GM13976 (cell line): ENCODE data around the gene DAP3.
"Not testable (repeated sequence)": the region's sequence is repeated elsewhere in the genome, so short reads cannot be mapped to it uniquely, and the experiment has no call there.

Experiments
- DNase-seq: peaks from one replicate; pipeline ENCODE4 v3.0.0; 2012; ENCODE audit warnings: low spot score
- CTCF ChIP-seq: IDR thresholded peaks from 2 replicates; pipeline ENCODE4 v1.5.1; 2012; ENCODE audit warnings: borderline replicate concordance, mild to moderate bottlenecking; ENCODE audit not compliant: insufficient read depth; ENCODE audit errors: extremely low read depth, missing control alignments, control extremely low read depth
- in situ Hi-C: fragments of 300-500 bp; cut with MboI; formaldehyde crosslinking; loops from one replicate; pipeline ENCODE4 v1.12.0; 2022; ENCODE audit warnings: low sequenced_read_pairs, mixed read lengths, inconsistent platforms; ENCODE audit not compliant: unreplicated experiment

Gene DAP3

DNA sequence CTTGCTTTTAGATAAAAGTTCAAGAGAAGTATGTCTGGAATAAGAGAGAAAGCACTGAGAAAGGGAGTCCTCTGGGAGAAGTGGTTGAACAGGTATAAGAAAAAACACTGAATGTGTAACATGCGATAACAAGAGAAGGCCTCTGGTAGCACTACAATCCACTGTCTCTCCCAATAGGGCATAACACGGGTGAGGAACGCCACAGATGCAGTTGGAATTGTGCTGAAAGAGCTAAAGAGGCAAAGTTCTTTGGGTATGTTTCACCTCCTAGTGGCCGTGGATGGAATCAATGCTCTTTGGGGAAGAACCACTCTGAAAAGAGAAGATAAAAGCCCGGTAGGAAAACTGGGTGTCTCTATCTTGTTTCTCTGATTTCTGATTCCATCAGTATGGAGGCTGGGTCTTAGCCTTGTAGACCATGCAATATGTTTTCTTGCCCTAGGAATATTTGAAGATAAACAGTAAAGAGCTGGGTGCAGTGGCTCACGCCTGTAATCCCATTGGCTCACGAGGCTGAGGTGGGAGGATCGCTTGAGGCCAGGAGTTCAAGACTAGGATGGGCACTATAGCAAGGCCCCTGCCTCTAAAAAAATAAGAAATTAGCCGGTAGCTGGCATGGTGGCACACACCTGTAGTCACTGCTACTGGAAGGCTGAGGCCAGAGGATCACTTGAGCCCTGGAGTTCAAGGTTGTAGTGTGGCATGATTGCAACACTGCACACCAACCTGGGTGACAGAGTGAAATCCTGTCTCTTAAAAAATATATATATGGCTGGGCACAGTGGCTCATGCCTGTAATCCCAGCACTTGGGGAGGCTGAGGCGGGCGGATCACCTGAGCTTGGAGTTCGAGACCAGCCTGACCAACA is 40.4 kb downstream of the DAP3 start:
- in situ Hi-C loops: no loop called here
- TF ChIP-seq CTCF: peak; percentile 7
- DNase-seq: peak; percentile 35

DNA sequence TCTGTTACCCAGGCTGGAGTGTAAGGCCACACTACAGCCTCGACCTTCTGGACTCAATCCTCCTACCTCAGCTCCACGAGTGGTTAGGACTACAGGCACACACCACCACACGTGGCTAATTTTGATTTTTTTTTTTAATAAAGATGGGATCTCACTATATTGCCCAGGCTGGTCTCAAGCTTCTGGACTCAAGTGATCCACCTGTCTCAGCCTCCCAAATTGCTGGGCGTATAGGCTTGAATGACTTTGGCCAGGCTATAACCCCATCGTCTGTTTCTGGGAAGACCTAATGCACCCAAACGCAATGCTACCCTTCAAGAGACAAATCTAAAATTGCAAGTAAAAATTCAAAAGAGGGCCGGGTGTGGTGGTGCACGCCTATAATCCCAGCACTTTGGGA is 52.1 kb downstream of the DAP3 start:
- no peak for DNase-seq
- TF ChIP-seq CTCF: no peak
- in situ Hi-C loops: no loop called here

- no peak for TF ChIP-seq CTCF
- in situ Hi-C loops: no loop called here
- no peak for DNase-seq
Observed at GRCh38 chr1:155741908-155742307, 53.0 kb downstream of the DAP3 start.

- no peak for DNase-seq
- no peak for TF ChIP-seq CTCF
- in situ Hi-C loops: no loop called here
Observed at GRCh38 chr1:155744711-155745283, 55.9 kb downstream of the DAP3 start.

DNA sequence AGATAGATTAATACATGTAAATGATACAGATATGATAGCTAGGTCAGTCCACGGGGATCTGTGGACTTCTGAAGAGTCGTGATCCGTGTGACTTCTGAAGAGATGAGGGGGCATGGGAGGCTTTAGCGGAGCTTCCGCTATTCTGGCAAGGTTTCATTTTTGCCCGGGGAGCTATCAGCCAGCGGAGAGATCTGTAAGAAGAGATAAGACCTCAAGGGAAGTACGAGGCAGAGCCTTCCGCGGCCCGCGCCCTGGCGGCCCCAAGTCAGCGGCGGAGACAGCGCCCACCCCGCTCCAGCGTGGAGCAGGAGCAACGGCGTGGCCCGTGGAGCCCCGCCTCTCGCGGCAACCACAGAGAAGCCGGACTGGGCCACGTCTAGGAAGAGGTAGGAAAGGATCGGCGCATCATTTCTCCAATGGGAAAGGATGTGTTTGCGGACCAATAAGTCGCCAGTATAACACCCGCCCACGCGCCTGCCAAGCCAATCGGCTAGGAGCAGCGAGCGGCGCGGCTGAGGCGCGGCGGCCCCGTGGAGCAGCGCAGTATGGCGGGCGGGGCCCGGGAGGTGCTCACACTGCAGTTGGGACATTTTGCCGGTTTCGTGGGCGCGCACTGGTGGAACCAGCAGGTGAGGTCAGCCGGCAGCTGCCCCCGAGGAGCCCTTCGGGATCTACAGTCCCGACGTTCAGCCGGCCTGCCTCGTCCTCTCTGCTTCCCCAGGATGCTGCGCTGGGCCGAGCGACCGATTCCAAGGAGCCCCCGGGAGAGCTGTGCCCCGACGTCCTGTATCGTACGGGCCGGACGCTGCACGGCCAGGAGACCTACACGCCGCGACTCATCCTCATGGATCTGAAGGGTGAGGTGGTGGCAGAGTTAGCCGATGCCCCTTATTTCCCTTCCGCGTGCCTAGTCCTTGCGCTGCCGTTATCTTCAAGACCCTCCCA is 56.7 kb downstream of the DAP3 start:
- in situ Hi-C loops: not testable (repeated sequence)
- DNase-seq: peak; percentile 87

GRCh38 chr1:155747586-155747985 is 58.7 kb downstream of the DAP3 start:
- in situ Hi-C loops, DNase-seq: not testable (repeated sequence)

- in situ Hi-C loops, DNase-seq: not testable (repeated sequence)
Observed at GRCh38 chr1:155748141-155748540, 59.2 kb downstream of the DAP3 start.

- in situ Hi-C loops, DNase-seq: not testable (repeated sequence)
Observed at GRCh38 chr1:155759017-155759416, 70.1 kb downstream of the DAP3 start.
